ENCODE measurements around the gene MASP1.

GRCh38 chr3:187287256-187287655 is 4.3 kb downstream of the MASP1 start:
- TF ChIP-seq CTCF (IDR thresholded peaks at IDR 0.05) (no peak), MYC (IDR thresholded peaks at IDR 0.05; ENCODE audit: borderline replicate concordance, low read length) (no peak), POLR2AphosphoS2 (conservative IDR thresholded peaks at IDR 0.05; ENCODE audit: low read length) (no peak), PBX3 (IDR thresholded peaks at IDR 0.05) (no peak), EP300 (IDR thresholded peaks at IDR 0.05) (no peak)
